Measurements from ENCODE around the gene NAALADL2.
"Not testable (repeated sequence)": the region's sequence is repeated elsewhere in the genome, so short reads cannot be mapped to it uniquely, and the experiment has no call there.

The NAALADL2 gene

GRCh38 chr3:175521406-175521805 lies 662.3 kb downstream of the NAALADL2 start:
- no peak for DNase-seq

DNA sequence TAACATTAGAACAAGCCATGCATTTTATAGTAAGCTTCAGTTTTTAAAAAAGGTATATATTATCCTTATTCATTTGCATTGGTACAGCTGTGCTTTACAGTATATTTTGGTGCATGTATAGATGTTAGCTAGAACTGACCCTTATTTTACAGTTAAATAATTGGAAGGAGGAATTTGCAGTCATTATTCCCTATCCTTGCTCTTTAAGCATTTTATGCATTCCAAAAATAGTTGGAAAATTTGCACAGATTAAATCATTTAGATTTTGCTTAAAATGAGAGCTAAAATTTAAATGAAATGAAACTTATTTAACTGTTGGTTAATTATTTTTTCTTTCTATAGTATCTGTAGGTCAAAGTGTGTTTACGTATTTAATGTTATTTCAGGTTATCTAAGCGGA lies 667.1 kb downstream of the NAALADL2 start:
- no peak for DNase-seq

DNA sequence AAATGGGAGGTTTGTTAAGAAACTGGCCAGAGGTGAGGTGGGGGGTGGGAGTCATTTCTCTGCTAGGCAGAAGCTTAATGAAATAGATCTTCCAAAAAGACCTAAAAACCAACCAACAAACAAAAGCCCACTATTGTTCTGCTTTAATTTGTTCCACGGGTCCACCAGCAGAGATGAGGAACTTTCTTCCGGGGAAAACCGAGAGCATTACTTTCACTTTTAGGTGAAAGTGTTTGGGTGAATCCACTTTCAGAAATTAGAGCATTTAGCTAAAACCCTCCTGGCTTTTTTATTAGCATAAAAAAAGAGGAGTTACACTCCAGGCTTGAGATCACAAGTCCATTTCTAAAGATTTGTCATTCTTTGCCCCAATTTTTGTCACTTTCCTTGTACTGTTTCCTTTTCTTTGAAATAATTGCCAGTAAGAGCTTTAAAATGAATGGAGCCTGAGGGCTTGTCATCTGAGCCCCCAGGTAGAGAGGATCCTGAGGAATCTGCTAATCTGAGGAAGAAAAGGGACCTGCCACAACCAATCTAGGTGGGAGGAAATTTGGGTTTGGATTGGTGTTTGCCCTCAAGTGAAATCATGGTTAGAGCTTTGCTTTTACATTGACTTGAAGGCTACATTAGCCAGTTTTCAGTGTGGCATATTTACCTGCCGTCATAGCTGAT lies 667.6 kb downstream of the NAALADL2 start:
- no peak for DNase-seq

DNA sequence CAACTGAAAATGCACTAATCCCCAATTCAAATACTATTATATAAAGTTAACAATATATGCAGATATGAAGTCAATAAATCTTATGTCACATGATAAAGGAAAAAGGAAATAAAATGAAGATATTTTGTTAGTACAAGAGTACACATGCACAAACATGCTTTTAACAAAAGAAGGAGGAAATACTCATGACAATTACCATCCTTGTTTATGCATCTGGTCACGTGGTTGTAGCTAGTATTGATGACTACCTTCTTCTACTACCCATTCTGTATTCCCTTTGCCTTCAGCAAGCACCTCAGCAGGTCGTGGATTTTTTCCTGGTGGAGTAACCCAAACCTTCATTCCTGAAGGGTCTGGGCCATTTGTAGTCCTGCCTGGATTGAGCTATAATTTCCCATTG lies 669.6 kb downstream of the NAALADL2 start:
- not testable (repeated sequence) for DNase-seq

- no peak for DNase-seq
Observed at GRCh38 chr3:175535351-175535750, 676.2 kb downstream of the NAALADL2 start.

- no peak for DNase-seq
Observed at GRCh38 chr3:175546115-175546514, 687.0 kb downstream of the NAALADL2 start.

- DNase-seq = no peak
Observed at GRCh38 chr3:175552929-175553328, 693.8 kb downstream of the NAALADL2 start.

DNA sequence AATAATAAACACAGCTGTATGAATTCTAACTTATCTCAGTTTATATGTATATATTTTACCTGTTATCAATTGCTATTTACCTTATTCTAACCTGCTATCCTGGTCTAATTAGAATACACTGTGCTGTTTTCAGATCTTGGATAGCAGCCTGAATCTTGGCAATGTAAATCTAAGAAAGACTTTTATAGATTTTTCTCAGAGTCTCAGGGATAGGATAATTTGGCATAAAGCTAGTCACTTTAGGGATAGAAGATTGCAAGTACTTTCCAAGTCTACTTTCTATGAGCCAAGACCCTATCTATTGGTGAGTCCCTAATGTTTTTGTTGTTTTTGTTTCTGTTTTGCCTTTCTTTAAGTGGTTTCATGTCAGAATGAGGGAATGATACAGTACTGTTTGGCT lies 695.7 kb downstream of the NAALADL2 start:
- no peak for DNase-seq

DNA sequence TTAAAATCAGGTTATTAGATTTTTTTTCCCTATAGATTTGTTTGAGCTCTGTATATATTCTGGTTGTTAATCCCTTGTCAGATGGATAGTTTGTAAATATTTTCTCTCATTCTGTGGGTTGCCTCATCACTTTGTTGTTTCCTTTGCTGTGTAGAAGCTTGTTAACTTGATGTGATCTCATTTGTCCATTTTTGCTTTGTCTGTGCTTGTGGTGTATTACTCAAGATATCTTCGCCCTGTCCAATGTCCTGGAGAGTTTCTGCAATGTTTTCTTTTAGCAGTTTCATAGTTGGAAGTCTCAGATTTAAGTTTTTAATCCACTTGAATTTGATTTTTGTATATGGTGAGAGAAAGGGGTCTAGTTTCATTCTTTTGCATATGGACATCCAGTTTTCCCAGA lies 699.1 kb downstream of the NAALADL2 start:
- DNase-seq = no peak

DNA sequence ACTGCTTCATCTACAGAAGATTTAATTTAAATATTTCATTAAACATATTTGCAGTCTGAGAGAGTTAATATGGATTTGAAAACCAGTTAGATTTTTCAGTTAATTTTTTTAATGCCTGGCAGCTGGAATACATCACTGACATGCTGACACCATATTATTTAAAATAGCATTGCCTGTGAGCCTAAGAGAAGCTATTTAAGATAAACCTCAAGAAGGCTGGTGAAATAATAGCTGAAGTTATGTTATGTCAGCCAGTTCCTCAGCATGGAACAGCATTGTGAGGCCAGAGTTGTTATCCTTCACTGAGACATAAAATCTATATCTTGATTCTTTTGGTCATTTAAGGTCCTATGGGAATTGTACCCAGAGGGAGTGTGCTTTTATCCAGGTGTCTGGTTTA lies 705.2 kb downstream of the NAALADL2 start:
- no peak for DNase-seq

DNA sequence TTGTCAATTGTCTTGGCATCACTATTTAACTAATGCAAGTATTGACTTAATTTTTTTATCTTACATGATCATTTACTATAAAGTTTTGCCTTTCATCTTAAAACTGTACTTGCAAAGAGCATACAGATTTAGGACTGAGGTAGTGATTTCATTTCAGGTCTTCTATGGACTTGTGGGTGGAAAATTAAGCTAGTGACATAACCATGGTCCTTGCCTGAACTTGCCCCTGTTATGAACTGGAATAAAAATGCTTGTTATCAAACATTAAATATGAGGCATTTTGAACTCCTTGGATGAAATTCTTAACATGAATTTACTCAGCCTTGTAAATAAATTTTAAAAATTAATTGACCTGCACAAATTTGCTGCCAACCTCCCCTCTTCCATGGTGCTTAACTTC lies 712.0 kb downstream of the NAALADL2 start:
- no peak for DNase-seq

GRCh38 chr3:175573226-175573625 lies 714.1 kb downstream of the NAALADL2 start:
- no peak for DNase-seq

DNA sequence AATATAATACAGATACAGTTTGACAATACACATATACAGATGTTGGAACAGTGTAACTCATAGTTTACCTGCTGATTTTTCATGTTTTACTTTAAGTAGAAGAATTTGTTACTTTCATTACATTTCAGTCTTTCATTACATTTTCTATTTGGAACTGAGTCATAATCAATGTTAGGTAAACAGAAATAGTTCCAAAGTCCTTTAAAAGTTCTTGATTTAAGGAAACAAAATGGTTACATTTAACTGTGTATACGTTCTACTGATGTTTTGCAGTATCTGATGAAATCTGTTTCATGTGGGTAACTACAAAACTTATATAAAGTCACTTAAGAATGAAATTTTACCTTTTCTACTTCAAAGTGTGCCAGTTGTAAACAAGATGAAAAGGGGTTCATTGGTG lies 721.2 kb downstream of the NAALADL2 start:
- no peak for DNase-seq

DNA sequence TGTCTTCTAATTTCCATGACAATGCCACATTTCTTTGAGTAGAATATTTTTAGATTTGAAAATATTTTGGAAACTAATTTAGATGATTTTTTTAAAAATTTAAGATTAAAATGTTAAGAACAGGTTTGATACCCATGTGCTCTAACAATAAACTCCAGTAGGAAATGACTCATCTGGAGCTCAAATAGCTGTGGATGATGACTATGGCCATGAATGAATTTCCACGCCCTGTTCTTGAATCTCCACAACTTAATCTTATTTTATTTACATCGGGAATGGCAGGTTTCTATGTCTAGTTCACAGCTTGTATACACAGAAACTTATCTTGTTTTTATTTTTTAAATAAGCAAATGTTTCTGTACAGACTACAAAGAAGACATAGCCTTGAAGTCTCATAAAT lies 726.8 kb downstream of the NAALADL2 start:
- no peak for DNase-seq

- DNase-seq = no peak
Observed at GRCh38 chr3:175590745-175591144, 731.6 kb downstream of the NAALADL2 start.

GRCh38 chr3:175591375-175591774 lies 732.2 kb downstream of the NAALADL2 start:
- no peak for DNase-seq

DNA sequence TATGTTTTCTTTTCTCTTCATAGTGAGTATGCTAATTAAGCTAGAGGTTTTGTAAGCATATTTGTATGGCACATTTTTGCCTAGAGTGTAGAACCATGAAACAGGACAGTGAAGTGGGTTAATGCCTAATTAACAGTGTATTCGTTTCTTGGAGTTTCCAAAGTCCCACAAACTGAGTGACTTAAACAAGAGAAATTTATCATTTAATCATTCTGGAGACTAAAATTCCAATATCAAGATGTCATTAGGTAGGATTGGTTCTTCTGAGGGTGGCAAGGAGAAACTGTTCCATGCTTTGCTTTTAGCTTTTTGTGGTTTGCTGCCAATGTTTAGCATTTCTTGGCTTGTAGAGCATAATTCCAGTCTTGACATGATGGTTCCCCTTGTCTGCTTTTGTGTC lies 734.2 kb downstream of the NAALADL2 start:
- peak in 1 of 2 experiments; percentile 6 for DNase-seq

DNA sequence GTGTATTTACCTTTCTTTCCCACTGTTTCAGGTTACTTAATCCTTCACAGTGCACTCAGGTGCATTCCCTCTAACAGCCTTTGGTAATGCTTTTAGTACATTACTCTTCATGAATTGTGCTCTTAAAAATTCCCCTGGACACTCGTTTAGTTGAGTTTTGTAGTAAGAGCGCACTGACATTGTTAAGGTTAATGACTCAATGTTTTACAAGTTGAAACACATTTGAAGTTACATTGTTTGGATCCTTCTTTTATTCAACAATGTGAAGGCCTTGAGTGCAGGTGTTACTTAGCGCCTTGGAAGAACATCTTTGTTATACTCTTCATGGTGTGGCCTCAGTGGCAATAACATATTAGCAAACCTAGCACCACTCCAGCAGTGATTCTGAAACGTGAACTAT lies 739.6 kb downstream of the NAALADL2 start:
- DNase-seq = no peak

GRCh38 chr3:175601521-175601920 lies 742.4 kb downstream of the NAALADL2 start:
- DNase-seq = no peak

- no peak for DNase-seq
Observed at GRCh38 chr3:175605851-175606250, 746.7 kb downstream of the NAALADL2 start.

DNA sequence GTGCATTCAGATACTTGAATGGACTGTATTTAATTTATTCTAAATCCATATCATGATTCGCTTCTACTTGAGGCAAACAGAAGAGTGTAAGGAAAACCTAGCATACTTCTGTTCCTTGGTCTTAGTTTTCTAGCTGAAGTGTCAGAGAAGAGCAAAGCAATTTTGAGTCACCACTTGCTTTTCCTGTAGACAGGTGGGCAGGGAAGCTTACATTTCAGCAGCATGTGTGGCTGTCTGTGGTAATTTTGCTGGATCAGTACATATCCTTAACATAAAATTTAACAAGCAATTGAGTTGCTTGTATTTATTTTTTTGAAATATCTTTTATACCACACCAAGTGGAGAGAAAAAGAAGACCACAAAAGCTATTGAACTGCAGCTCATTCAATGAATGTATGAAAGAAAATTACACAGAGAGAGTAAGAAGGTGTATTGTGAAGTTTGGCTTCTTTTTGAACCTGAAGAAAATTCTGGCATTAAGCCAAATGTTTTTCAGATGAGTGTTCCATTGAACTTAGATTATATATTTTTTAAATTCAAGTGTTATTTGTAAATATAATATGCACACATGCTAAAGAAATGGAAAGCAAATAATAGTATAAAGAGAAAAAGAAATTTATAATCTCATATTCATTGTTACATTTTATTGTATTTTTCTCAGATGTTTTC lies 747.6 kb downstream of the NAALADL2 start:
- DNase-seq = peak in 1 of 2 experiments; percentile 11

DNA sequence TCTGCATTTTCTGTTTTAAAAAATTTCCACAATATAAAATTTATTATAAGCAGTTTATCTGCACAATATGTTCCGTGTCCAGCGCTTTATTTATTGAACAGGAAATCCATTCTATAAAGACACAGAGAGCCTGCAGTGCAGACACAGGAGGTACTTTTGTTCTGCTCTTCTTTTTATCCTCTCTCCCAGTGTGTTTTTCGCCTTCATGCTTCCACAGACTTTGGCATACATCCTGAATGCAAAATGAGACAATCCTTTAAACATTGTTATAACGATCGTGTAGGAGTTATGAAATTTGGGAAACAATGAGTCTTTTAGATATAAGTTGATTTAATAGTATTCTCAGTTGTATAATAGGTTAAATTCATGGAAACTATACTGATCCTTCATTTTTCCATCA lies 749.2 kb downstream of the NAALADL2 start:
- DNase-seq = no peak

- DNase-seq = no peak
Observed at GRCh38 chr3:175608911-175609310, 749.8 kb downstream of the NAALADL2 start.

DNA sequence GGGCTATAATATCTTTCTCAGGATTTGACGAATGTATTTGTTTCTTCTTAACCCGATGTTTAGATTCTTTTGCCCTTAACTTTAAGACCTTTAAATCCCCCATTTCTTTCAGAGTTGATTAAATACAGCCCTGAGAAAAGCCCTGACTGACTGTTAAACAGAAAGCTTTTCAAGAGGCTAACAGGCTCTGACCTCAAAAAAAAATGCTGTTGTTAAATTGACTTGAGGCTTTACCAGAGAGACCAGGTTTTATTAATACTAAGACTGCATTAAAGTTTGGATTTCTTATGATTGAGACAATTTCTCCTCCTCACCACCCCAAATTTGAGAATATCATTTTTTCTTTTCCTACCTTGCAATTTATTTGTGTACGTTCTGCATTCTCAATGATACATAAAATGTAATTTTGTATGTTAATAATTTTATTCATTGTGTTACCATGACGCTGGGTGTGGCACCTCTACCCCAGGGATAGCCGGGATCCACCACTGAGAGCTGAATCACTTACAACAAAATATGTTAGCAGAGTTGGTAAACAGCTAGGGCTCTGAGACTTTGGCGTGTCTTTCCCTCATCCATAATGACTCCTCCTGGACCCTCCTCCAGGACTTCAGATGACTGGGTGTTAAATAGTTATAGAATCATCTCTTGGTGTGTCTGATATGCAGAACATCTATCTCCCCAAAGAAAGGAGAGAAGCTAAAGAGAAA lies 753.5 kb downstream of the NAALADL2 start:
- no peak for DNase-seq
